ENCODE data around the gene FTO. TPM values are rescaled to one million over a fixed set of nuclear protein-coding genes. Genes with fewer than 3 reads are reported as not detected.

Gene FTO
- total and polyA plus RNA-seq, 3 donors from 2014 or later: 32.4 to 64.7 (median 50.3) TPM

- Histone ChIP-seq H3K27ac (no peak overlapping the region), H3K9me3 (no peaks in the 10 kb centered on the region), H3K4me1 (no peaks in the 10 kb centered on the region), H3K27me3 (no peaks in the 10 kb centered on the region), H3K36me3 (ENCODE audit: low read depth, missing control alignments) (no peaks in the 10 kb centered on the region), H3K4me3 (no peak overlapping the region)
- no peak for DNase-seq
- TF ChIP-seq CTCF (IDR thresholded peaks at IDR 0.05) (no peak), POLR2A (IDR thresholded peaks at IDR 0.05) (no peak)
- WGBS, 2 donors: 39 to 47% methylated on average over 1 of the region's 1 CpG
- intact Hi-C loops (cut with DNase I; ENCODE audit: low total_unique reads): no loop called here
These were observed 322.5 kb downstream of the FTO start for GRCh38 chr16:54026456-54026855.

GRCh38 chr16:54027062-54027461, 323.1 kb downstream of the FTO start:
- no peaks in the 10 kb centered on the region for H3K36me3 ChIP-seq (ENCODE audit: low read depth, missing control alignments)

GRCh38 chr16:54027558-54027957, 323.6 kb downstream of the FTO start:
- Histone ChIP-seq H3K27me3 (no peaks in the 10 kb centered on the region), H3K4me3 (no peak overlapping the region), H3K27ac (no peak overlapping the region), H3K4me1 (no peaks in the 10 kb centered on the region), H3K36me3 (ENCODE audit: low read depth, missing control alignments) (no peaks in the 10 kb centered on the region), H3K9me3 (no peaks in the 10 kb centered on the region)
- TF ChIP-seq CTCF (IDR thresholded peaks at IDR 0.05): no peak
- TF ChIP-seq POLR2A (IDR thresholded peaks at IDR 0.05): no peak
- intact Hi-C loops (cut with DNase I; ENCODE audit: low total_unique reads): no loop called here
- no peak for DNase-seq
- WGBS, 2 donors: 56 to 61% methylated on average over 1 of the region's 1 CpG

More at GRCh38 chr16:54027062-54027461, 323.1 kb downstream of the FTO start:
- no peak overlapping the region for H3K27ac ChIP-seq
- DNase-seq: no peak
- H3K4me3 ChIP-seq: no peak overlapping the region
- no peaks in the 10 kb centered on the region for H3K27me3 ChIP-seq
- H3K4me1 ChIP-seq: no peaks in the 10 kb centered on the region
- no peak for TF ChIP-seq CTCF (IDR thresholded peaks at IDR 0.05)
- 88 to 93% methylated on average over 4 of the region's 4 CpGs for WGBS, 2 donors
- intact Hi-C loops (cut with DNase I; ENCODE audit: low total_unique reads): no loop called here
- H3K9me3 ChIP-seq: no peaks in the 10 kb centered on the region

GRCh38 chr16:54027995-54028394, 324.0 kb downstream of the FTO start:
- intact Hi-C loops (cut with DNase I; ENCODE audit: low total_unique reads): no loop called here
- Histone ChIP-seq H3K36me3 (ENCODE audit: low read depth, missing control alignments) (no peaks in the 10 kb centered on the region), H3K27ac (no peak overlapping the region), H3K27me3 (no peaks in the 10 kb centered on the region), H3K9me3 (no peaks in the 10 kb centered on the region), H3K4me3 (no peak overlapping the region), H3K4me1 (no peaks in the 10 kb centered on the region)
- TF ChIP-seq CTCF (IDR thresholded peaks at IDR 0.05) (no peak), POLR2A (IDR thresholded peaks at IDR 0.05) (no peak)
- DNase-seq: no peak
- 72 to 87% methylated on average over 3 of the region's 3 CpGs for whole genome bisulfite sequencing, 2 donors

- no peaks in the 10 kb centered on the region for H3K9me3 ChIP-seq
- H3K4me1 ChIP-seq: no peaks in the 10 kb centered on the region
- H3K36me3 ChIP-seq (ENCODE audit: low read depth, missing control alignments): no peaks in the 10 kb centered on the region
- intact Hi-C loops (cut with DNase I; ENCODE audit: low total_unique reads): no loop called here
- no peak overlapping the region for H3K4me3 ChIP-seq
- no peaks in the 10 kb centered on the region for H3K27me3 ChIP-seq
- 80 to 100% methylated on average over 1 of the region's 1 CpG for WGBS, 2 donors
- no peak for DNase-seq
- H3K27ac ChIP-seq: no peak overlapping the region
- TF ChIP-seq CTCF (IDR thresholded peaks at IDR 0.05) (no peak), POLR2A (IDR thresholded peaks at IDR 0.05) (no peak)
These were observed 326.5 kb downstream of the FTO start for GRCh38 chr16:54030451-54030850.

All from testis (tissue), 3 donors.